ENCODE measurements around the gene ODAPH. TPM values are rescaled to one million over a fixed set of nuclear protein-coding genes. Genes with fewer than 3 reads are reported as not detected.
"Not testable (repeated sequence)": the region's sequence is repeated elsewhere in the genome, so short reads cannot be mapped to it uniquely, and the experiment has no call there.

ODAPH gene
- polyA plus RNA-seq, 3 donors: not detected

GRCh38 chr4:75514949-75515612, 40.8 kb upstream of the ODAPH start:
- Mint-ChIP-seq H3K4me3 (peak overlapping the region in 1 of 2 donors; percentile 98), H3K9me3 (peaks cover 0 to 1% (median 0%) of the 10 kb centered on the region in 7 donors), H3K27me3 (ENCODE audit: low read depth in 3 of 3) (peaks cover 0 to 2% (median 0%) of the 10 kb centered on the region in 3 donors), H3K36me3 (peaks cover 29 to 32% of the 10 kb centered on the region in 2 donors), H3K27ac (peak overlapping the region in 6 of 7 donors; percentile 98 to 99 (median 98)), H3K4me1 (peaks cover 22% of the 10 kb centered on the region)
- H3K4me3 ChIP-seq (replicated peaks in 1 of 3; ENCODE audit: low read depth in 2 of 3, low read length in 3 of 3): peak overlapping the region; percentile 61 to 89 (median 84)
- DNase-seq: peak in 2 of 3 donors; percentile 6 to 21
- H3K9me3 ChIP-seq (replicated peaks in 1 of 2; ENCODE audit: control insufficient read depth in 1 of 2, insufficient read depth in 1 of 2, low read length in 2 of 2): no peaks in the 10 kb centered on the region
- H3K36me3 ChIP-seq (replicated peaks in 1 of 2; ENCODE audit: control insufficient read depth in 1 of 2, insufficient read depth in 2 of 2, low read length in 2 of 2): peaks cover 17 to 30% of the 10 kb centered on the region in 2 donors
- intact Hi-C loops (cut with micrococcal nuclease): loop anchor here (10.0 kb wide), 1 partner anchor 210 kb away; the partner anchor contains the start of gene USO1 (in 2 of the 2)
- peak overlapping the region; percentile 88 for H3K9ac ChIP-seq (ENCODE audit: insufficient read depth, low read length, poor library complexity, severe bottlenecking)
- peaks cover 48% of the 10 kb centered on the region for H3K79me2 ChIP-seq (ENCODE audit: insufficient read depth, low read length)
- 80% methylated on average over 1 of the region's 9 CpGs for WGBS (ENCODE audit: insufficient coverage)
- no peak for TF ChIP-seq CTCF (IDR thresholded peaks at IDR 0.05)
- H3K4me1 ChIP-seq (ENCODE audit: control insufficient read depth in 1 of 2, insufficient read depth in 2 of 2, low read length in 2 of 2): peaks cover 45 to 48% of the 10 kb centered on the region in 2 donors
- peak overlapping the region; percentile 84 for H2AFZ ChIP-seq (ENCODE audit: insufficient read depth, low read depth, low read length, poor library complexity, severe bottlenecking)
- H3K27me3 ChIP-seq (ENCODE audit: control insufficient read depth in 2 of 2, insufficient read depth in 2 of 2, low read length in 2 of 2): no peaks in the 10 kb centered on the region
- H3K4me2 ChIP-seq (replicated peaks; ENCODE audit: extremely low read depth, low read length, poor library complexity, severe bottlenecking): peak overlapping the region; percentile 94
- H3K27ac ChIP-seq (ENCODE audit: low read depth in 1 of 2, low read length in 2 of 2): peak overlapping the region; percentile 96 to 97
- no peaks in the 10 kb centered on the region for H4K20me1 ChIP-seq (ENCODE audit: insufficient read depth, low read length)

GRCh38 chr4:75516144-75516543, 39.7 kb upstream of the ODAPH start:
- no peak overlapping the region for H2AFZ ChIP-seq (ENCODE audit: insufficient read depth, low read depth, low read length, poor library complexity, severe bottlenecking)
- peaks cover 17 to 38% of the 10 kb centered on the region in 2 donors for H3K36me3 ChIP-seq (replicated peaks in 1 of 2; ENCODE audit: control insufficient read depth in 1 of 2, insufficient read depth in 2 of 2, low read length in 2 of 2)
- Mint-ChIP-seq H3K9me3 (peaks cover 0 to 1% (median 0%) of the 10 kb centered on the region in 7 donors), H3K27me3 (ENCODE audit: low read depth in 3 of 3) (peaks cover 0 to 2% (median 0%) of the 10 kb centered on the region in 3 donors), H3K4me1 (peaks cover 17% of the 10 kb centered on the region), H3K4me3 (no peak overlapping the region), H3K36me3 (peaks cover 38 to 41% of the 10 kb centered on the region in 2 donors), H3K27ac (no peak overlapping the region)
- intact Hi-C loops (cut with micrococcal nuclease): loop anchor here (10.0 kb wide), 1 partner anchor 209 kb away; the partner anchor contains the start of gene USO1 (in 2 of the 2)
- no peak for DNase-seq
- H3K4me3 ChIP-seq (replicated peaks in 1 of 3; ENCODE audit: low read depth in 2 of 3, low read length in 3 of 3): no peak overlapping the region
- peaks cover 38% of the 10 kb centered on the region for H3K79me2 ChIP-seq (ENCODE audit: insufficient read depth, low read length)
- H3K27ac ChIP-seq (ENCODE audit: low read depth in 1 of 2, low read length in 2 of 2): no peak overlapping the region
- H3K9me3 ChIP-seq (replicated peaks in 1 of 2; ENCODE audit: control insufficient read depth in 1 of 2, insufficient read depth in 1 of 2, low read length in 2 of 2): no peaks in the 10 kb centered on the region
- no peaks in the 10 kb centered on the region for H3K27me3 ChIP-seq (ENCODE audit: control insufficient read depth in 2 of 2, insufficient read depth in 2 of 2, low read length in 2 of 2)
- no CpG with 5 or more reads among the region's 1 CpG for WGBS (ENCODE audit: insufficient coverage)
- no peak overlapping the region for H3K4me2 ChIP-seq (replicated peaks; ENCODE audit: extremely low read depth, low read length, poor library complexity, severe bottlenecking)
- no peak for TF ChIP-seq CTCF (IDR thresholded peaks at IDR 0.05)
- peaks cover 35 to 39% of the 10 kb centered on the region in 2 donors for H3K4me1 ChIP-seq (ENCODE audit: control insufficient read depth in 1 of 2, insufficient read depth in 2 of 2, low read length in 2 of 2)
- H4K20me1 ChIP-seq (ENCODE audit: insufficient read depth, low read length): no peaks in the 10 kb centered on the region
- H3K9ac ChIP-seq (ENCODE audit: insufficient read depth, low read length, poor library complexity, severe bottlenecking): no peak overlapping the region

GRCh38 chr4:75519452-75519851, 36.4 kb upstream of the ODAPH start:
- H3K9ac ChIP-seq (ENCODE audit: insufficient read depth, low read length, poor library complexity, severe bottlenecking); H3K27ac ChIP-seq (ENCODE audit: low read depth in 1 of 2, low read length in 2 of 2); DNase-seq; H3K27ac Mint-ChIP-seq; H3K27me3 Mint-ChIP-seq (ENCODE audit: low read depth in 3 of 3); H3K4me2 ChIP-seq (replicated peaks; ENCODE audit: extremely low read depth, low read length, poor library complexity, severe bottlenecking); H3K9me3 Mint-ChIP-seq; H3K27me3 ChIP-seq (ENCODE audit: control insufficient read depth in 2 of 2, insufficient read depth in 2 of 2, low read length in 2 of 2); H3K4me3 Mint-ChIP-seq; H3K4me3 ChIP-seq (replicated peaks in 1 of 3; ENCODE audit: low read depth in 2 of 3, low read length in 3 of 3); H4K20me1 ChIP-seq (ENCODE audit: insufficient read depth, low read length); H2AFZ ChIP-seq (ENCODE audit: insufficient read depth, low read depth, low read length, poor library complexity, severe bottlenecking); H3K9me3 ChIP-seq (replicated peaks in 1 of 2; ENCODE audit: control insufficient read depth in 1 of 2, insufficient read depth in 1 of 2, low read length in 2 of 2): not testable (repeated sequence)
- Histone ChIP-seq H3K36me3 (replicated peaks in 1 of 2; ENCODE audit: control insufficient read depth in 1 of 2, insufficient read depth in 2 of 2, low read length in 2 of 2) (peaks cover 36 to 61% of the 10 kb centered on the region in 2 donors), H3K79me2 (ENCODE audit: insufficient read depth, low read length) (peaks cover 11% of the 10 kb centered on the region), H3K4me1 (ENCODE audit: control insufficient read depth in 1 of 2, insufficient read depth in 2 of 2, low read length in 2 of 2) (peaks cover 8 to 10% of the 10 kb centered on the region in 2 donors)
- Mint-ChIP-seq H3K4me1 (peaks cover 14% of the 10 kb centered on the region), H3K36me3 (peaks cover 59 to 62% of the 10 kb centered on the region in 2 donors)
- WGBS (ENCODE audit: insufficient coverage): no CpG with 5 or more reads among the region's 7 CpGs
- intact Hi-C loops (cut with micrococcal nuclease): loop anchor here (10.0 kb wide), 1 partner anchor 205 kb away; the partner anchor contains the start of gene USO1 (in 2 of the 2)

Data from CD14-positive monocyte (primary cell).